Astrocyte of the cerebellum (primary cell): ENCODE data around the gene STRADB.
"Not testable (repeated sequence)": the region's sequence is repeated elsewhere in the genome, so short reads cannot be mapped to it uniquely, and the experiment has no call there.

Experiments used
- DNase-seq: peaks from one replicate; pipeline ENCODE4 v3.0.0-alpha.2; 2011; ENCODE audit warnings: low read depth
- H3K4me3 ChIP-seq: 2 replicates; pipeline ENCODE4 v1.5.1; 2011; ENCODE audit warnings: mild to moderate bottlenecking, low read depth, low read length, moderate library complexity
- CTCF ChIP-seq: IDR thresholded peaks from 2 replicates; pipeline ENCODE4 v1.5.1; 2012; ENCODE audit warnings: low read length, low read depth, moderate library complexity, mild to moderate bottlenecking; ENCODE audit errors: missing control alignments
- in situ Hi-C: cut with HindIII; loops from 2 replicates; pipeline ENCODE4 v1.10.0; 2017; ENCODE audit warnings: low sequenced_read_pairs

STRADB gene

GRCh38 chr2:201415149-201415548 is 36.4 kb upstream of the STRADB start:
- in situ Hi-C loops: no loop called here
- TF ChIP-seq CTCF: no peak
- H3K4me3 ChIP-seq: no peak overlapping the region
- DNase-seq: no peak

GRCh38 chr2:201419057-201419635 is 32.4 kb upstream of the STRADB start:
- DNase-seq: no peak
- in situ Hi-C loops: no loop called here
- H3K4me3 ChIP-seq: no peak overlapping the region
- TF ChIP-seq CTCF: no peak

- in situ Hi-C loops: no loop called here
- no peak for TF ChIP-seq CTCF
- H3K4me3 ChIP-seq: no peak overlapping the region
- DNase-seq: no peak
These were observed 31.6 kb upstream of the STRADB start for GRCh38 chr2:201419986-201420385.

- in situ Hi-C loops: no loop called here
- DNase-seq: no peak
- H3K4me3 ChIP-seq: no peak overlapping the region
- no peak for TF ChIP-seq CTCF
These were observed 31.0 kb upstream of the STRADB start for GRCh38 chr2:201420442-201421113.

- no peak for TF ChIP-seq CTCF
- H3K4me3 ChIP-seq: no peak overlapping the region
- DNase-seq: no peak
- in situ Hi-C loops: no loop called here
These were observed 25.6 kb upstream of the STRADB start for GRCh38 chr2:201425952-201426351.

GRCh38 chr2:201428366-201428765 is 23.2 kb upstream of the STRADB start:
- in situ Hi-C loops, DNase-seq, H3K4me3 ChIP-seq: not testable (repeated sequence)

- in situ Hi-C loops, DNase-seq, H3K4me3 ChIP-seq: not testable (repeated sequence)
These were observed 21.7 kb upstream of the STRADB start for GRCh38 chr2:201429835-201430234.

- H3K4me3 ChIP-seq, in situ Hi-C loops, DNase-seq: not testable (repeated sequence)
These were observed 21.2 kb upstream of the STRADB start for GRCh38 chr2:201430322-201430721.
